HUES6 (cell line): ENCODE results near the gene SPATA31D3.
"Not testable (repeated sequence)": the region's sequence is repeated elsewhere in the genome, so short reads cannot be mapped to it uniquely, and the experiment has no call there.

Experiments
- H3K27ac ChIP-seq: 2 replicates; pipeline ENCODE4 v1.7.0; 2013; ENCODE audit warnings: low read depth, mild to moderate bottlenecking, low read length, inconsistent platforms
- H3K27me3 ChIP-seq: 2 replicates; pipeline ENCODE4 v1.6.1; 2013; ENCODE audit warnings: low read length; ENCODE audit not compliant: control insufficient read depth, insufficient read depth
- H3K36me3 ChIP-seq: 2 replicates; pipeline ENCODE4 v1.6.1; 2013; ENCODE audit warnings: low read length; ENCODE audit not compliant: control insufficient read depth, insufficient read depth
- H3K4me1 ChIP-seq: 2 replicates; pipeline ENCODE4 v1.6.1; 2013; ENCODE audit warnings: low read length; ENCODE audit not compliant: control insufficient read depth, insufficient read depth
- H3K4me3 ChIP-seq: 2 replicates; pipeline ENCODE4 v1.5.1; 2013; ENCODE audit warnings: low read depth, low read length
- H3K9ac ChIP-seq: one replicate; pipeline ENCODE4 v1.6.1; 2013; ENCODE audit warnings: mild to moderate bottlenecking, low read length
- H3K9me3 ChIP-seq: 2 replicates; pipeline ENCODE4 v1.6.1; 2013; ENCODE audit warnings: low read depth, low read length; ENCODE audit not compliant: control insufficient read depth, insufficient read depth

Gene SPATA31D3

DNA sequence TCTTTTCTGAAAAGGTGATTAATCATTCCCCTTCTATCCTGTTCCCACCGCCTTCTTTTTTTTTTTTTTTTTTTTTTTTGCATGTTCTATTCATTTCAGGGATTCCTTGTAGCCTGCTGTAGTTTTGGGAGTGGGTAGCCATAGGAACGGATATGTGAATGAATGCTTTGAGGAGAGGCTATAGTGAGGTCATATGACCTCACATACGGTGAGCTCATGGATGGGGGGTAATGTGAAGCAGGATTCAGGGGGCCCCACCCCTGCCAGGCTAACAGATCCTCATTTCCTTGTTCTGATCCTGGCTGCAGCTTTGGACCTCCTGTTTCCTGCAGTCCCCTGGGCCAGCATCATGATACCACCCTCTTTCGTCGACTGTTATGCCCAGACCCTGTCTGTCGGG is 13.2 kb upstream of the SPATA31D3 start:
- H3K4me3 ChIP-seq, H3K4me1 ChIP-seq, H3K36me3 ChIP-seq, H3K9ac ChIP-seq, H3K27ac ChIP-seq, H3K9me3 ChIP-seq, H3K27me3 ChIP-seq: not testable (repeated sequence)

DNA sequence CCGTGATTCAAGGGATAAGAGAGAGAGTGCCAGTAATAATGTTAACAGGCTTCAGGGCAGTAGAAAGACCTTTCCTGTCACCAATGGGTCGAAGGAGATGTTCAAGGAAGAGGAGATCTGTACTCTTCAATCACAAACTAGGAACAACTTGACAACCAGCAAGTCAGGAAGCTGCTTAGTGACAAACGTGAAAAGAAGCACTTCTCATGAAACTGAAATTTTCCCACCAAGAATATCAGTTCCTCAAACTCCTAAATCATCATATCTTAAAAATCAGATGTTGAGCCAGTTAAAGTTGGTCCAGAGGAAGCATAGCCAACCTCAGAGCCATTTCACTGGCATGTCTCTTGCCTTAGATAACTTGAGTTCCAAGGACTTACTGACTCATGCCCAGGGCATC is 9.8 kb upstream of the SPATA31D3 start:
- H3K9me3 ChIP-seq, H3K36me3 ChIP-seq, H3K27ac ChIP-seq, H3K9ac ChIP-seq, H3K27me3 ChIP-seq, H3K4me1 ChIP-seq, H3K4me3 ChIP-seq: not testable (repeated sequence)

DNA sequence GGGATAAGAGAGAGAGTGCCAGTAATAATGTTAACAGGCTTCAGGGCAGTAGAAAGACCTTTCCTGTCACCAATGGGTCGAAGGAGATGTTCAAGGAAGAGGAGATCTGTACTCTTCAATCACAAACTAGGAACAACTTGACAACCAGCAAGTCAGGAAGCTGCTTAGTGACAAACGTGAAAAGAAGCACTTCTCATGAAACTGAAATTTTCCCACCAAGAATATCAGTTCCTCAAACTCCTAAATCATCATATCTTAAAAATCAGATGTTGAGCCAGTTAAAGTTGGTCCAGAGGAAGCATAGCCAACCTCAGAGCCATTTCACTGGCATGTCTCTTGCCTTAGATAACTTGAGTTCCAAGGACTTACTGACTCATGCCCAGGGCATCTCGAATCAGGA is 5.3 kb downstream of the SPATA31D3 start:
- not testable (repeated sequence) for H3K27ac ChIP-seq, H3K9me3 ChIP-seq, H3K4me3 ChIP-seq

DNA sequence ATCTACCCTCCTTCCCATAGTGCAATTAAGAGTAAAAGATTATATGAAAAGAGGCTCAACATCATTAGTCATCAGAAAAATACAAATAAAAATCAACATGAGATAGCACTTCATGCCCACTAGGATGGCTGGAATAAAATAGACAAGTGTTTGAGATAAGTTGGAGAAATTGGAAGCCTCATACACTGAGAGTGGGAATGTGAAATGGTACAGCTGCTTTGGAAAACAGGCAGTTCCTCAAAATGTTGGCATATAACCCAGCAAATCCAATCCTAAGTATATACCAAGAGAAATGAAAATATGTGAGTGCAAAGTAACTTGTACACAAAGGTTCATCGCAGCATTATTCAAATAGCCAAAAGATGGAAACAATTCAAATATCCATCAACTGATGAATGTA is 9.8 kb downstream of the SPATA31D3 start:
- H3K9ac ChIP-seq = no peak overlapping the region
- no peaks in the 10 kb centered on the region for H3K36me3 ChIP-seq
- H3K4me3 ChIP-seq = no peak overlapping the region

More for the DNA sequence above, 5.3 kb downstream of the SPATA31D3 start:
- H3K36me3 ChIP-seq, H3K4me1 ChIP-seq, H3K9ac ChIP-seq, H3K27me3 ChIP-seq: not testable (repeated sequence)

DNA sequence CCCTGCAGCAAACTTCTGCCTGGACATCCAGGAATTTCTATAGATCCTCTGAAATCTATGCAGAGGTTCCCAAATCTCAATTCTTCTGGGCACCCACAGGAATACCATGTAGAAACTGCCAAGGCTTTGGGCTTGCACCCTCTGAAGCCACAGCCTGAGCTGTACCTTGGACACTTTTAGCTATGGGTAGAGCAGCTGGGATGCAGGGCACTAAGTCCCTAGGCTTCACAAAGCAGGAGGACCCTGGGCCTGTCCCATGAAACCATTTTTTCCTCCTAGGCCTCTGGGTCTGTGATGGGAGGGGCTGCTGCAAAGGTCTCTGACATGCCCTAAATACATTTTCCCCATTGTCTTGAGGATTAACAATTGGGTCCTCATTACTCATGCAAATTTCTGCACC is 12.3 kb downstream of the SPATA31D3 start:
- no peak overlapping the region for H3K9ac ChIP-seq

More for the DNA sequence above, 9.8 kb downstream of the SPATA31D3 start:
- no peaks in the 10 kb centered on the region for H3K27me3 ChIP-seq
- H3K4me1 ChIP-seq = no peaks in the 10 kb centered on the region
- H3K27ac ChIP-seq = no peak overlapping the region
- peaks cover 33% of the 10 kb centered on the region for H3K9me3 ChIP-seq

DNA sequence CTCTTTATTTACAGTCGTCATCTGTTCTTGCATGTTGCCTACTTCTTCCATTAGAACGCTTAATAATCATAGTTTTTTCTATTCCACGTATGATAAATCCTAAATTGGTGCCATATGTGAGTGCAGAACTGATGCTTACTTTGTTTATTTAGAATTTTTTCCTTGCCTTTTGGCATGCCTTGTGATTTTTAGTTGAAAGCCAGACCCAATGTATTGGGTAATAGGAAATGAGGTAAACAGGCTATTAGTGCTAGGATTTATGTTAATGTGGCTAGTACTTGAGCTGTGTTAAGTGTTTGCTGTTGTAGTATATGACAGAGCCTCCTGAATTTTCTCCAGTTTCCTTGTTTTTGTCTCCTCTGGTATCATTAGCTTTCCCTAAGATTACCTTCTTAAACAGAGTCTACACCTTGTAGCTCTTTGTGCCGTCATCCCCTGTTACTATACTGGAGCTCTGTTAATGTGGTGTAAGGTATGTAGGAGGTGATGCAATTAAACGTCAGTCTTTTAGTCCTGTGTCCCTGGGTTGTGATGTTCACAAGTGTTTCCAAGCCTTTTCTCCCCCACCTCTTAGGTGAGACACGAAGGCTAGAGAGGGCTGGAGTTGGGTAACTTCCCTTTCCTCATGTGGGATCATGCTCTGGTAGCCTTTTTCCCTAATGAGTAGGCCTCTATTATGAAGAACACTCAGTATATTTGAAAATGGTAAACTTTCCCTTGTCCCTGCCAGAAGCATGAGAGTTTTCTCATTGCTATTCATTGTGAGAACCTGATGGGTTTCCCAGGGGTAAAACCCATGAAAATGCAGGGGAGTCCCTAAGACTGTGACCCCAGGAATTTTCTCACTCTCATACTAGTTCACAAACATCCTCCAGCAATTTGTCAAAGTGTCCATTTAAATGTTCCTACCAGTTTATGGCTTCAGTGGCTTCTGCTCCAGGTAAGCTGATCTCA is 21.2 kb downstream of the SPATA31D3 start:
- Histone ChIP-seq H3K36me3 (no peaks in the 10 kb centered on the region), H3K4me1 (no peaks in the 10 kb centered on the region), H3K9me3 (peaks cover 8% of the 10 kb centered on the region), H3K4me3 (no peak overlapping the region), H3K9ac (no peak overlapping the region), H3K27me3 (no peaks in the 10 kb centered on the region), H3K27ac (no peak overlapping the region)

More for the DNA sequence above, 12.3 kb downstream of the SPATA31D3 start:
- Histone ChIP-seq H3K27me3 (no peaks in the 10 kb centered on the region), H3K4me3 (no peak overlapping the region), H3K27ac (no peak overlapping the region), H3K36me3 (no peaks in the 10 kb centered on the region), H3K9me3 (peaks cover 33% of the 10 kb centered on the region), H3K4me1 (no peaks in the 10 kb centered on the region)

DNA sequence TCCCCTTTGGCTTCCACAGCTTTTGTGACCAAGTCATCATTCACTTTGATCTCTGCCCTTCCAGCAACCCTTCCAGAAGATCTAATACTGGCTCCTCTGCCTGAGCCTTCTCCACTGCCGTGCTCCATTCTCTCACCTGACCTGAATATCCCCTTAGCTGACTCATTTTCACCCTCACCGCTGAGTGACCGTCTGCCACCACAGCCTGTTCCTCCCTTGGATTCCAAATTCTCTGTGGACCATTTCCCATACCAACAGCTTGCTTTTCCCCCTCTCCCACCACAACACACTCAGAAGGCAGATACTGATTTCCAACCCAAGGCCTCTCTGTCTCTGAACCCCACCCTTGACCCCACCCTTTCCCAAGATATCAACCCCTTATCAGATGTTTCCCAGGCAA is 24.7 kb downstream of the SPATA31D3 start:
- no peaks in the 10 kb centered on the region for H3K4me1 ChIP-seq
- no peaks in the 10 kb centered on the region for H3K27me3 ChIP-seq
- no peak overlapping the region for H3K27ac ChIP-seq
- no peak overlapping the region for H3K9ac ChIP-seq
- no peaks in the 10 kb centered on the region for H3K36me3 ChIP-seq
- peaks cover 8% of the 10 kb centered on the region for H3K9me3 ChIP-seq
- H3K4me3 ChIP-seq = no peak overlapping the region

DNA sequence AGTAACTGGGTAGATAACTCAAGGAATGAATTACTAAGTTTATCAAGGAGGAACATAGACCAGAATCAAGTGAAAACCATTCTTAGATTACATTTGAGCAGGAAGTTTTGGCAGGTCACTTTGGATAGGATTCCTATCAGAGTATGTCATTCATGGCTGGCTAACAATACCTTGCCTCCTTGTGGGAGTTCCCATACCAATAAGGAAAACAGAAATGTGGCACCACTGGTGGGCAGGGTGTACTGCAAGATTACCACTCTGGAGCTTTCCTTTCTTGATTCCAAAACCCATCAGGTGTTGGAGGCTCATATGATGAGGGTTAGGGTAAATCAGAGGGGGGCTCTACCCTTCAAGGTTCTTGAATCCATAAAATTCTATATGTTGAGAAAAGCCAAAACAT is 26.7 kb downstream of the SPATA31D3 start:
- H3K36me3 ChIP-seq = no peaks in the 10 kb centered on the region
- no peak overlapping the region for H3K4me3 ChIP-seq
- no peaks in the 10 kb centered on the region for H3K4me1 ChIP-seq
- no peaks in the 10 kb centered on the region for H3K27me3 ChIP-seq
- no peak overlapping the region for H3K9ac ChIP-seq
- peaks cover 8% of the 10 kb centered on the region for H3K9me3 ChIP-seq
- H3K27ac ChIP-seq = no peak overlapping the region

DNA sequence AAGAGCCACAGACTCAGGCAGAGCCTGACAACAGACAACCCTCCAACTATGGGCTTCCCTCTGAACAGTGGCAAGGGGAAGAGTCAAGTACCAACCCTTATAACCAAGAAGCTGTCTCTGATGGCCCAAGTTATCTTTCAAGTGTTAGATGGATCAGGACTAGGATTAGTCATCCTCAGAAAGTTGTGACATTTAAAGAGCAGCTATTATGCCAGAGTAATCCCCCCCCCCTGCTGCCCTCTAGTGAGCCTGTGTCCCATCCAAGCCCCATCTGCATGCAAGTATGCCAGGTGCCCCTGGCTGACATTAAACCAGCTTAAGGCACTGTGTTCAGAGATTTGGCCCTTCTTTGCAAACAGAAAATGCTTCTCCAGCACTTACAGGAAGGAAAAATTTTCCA is 28.4 kb downstream of the SPATA31D3 start:
- H3K27me3 ChIP-seq = no peaks in the 10 kb centered on the region
- H3K36me3 ChIP-seq = no peaks in the 10 kb centered on the region
- no peaks in the 10 kb centered on the region for H3K4me1 ChIP-seq
- no peak overlapping the region for H3K27ac ChIP-seq
- no peak overlapping the region for H3K4me3 ChIP-seq
- H3K9me3 ChIP-seq = peaks cover under 1% of the 10 kb centered on the region
- no peak overlapping the region for H3K9ac ChIP-seq

DNA sequence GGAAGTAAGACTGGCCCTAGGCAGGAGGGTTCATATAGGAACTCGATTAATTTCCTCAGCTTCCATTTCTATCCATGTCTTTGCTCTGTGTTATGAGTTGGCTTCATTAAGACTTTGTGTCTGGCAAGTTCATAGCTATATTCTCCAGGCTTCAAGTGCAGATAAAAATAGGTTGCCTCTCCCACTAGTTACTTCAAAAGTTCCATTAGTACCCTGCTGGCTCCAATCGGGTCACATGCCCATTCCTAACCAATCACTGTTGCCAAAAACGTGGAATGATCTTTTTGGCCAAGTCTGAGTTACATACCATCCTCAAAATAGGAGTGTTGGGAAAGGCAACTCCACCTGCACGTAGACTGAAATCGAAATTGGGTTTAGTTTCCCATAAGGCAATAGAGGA is 31.5 kb downstream of the SPATA31D3 start:
- Histone ChIP-seq H3K4me1 (no peaks in the 10 kb centered on the region), H3K9me3 (no peaks in the 10 kb centered on the region; the same call in 1 of the 2 replicates)

DNA sequence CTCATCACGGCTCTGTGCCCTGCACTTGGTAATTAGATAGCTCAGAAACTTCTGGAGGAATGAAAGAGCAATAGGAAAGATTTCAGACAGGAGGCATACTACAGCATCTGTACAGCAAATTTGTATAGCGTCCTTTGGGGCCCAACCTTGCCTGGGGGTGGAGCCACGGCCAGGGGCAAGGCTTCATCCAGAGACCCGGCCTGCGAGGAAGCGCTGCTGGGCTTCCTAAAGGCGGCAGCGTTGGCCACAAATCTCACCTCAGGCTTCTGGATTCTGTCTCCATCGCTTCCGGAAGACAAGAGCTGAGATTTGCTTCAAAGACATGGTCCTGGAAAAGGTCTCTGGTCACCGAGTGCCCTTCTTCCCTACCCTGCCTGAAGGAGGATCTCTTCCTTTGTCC is 33.1 kb downstream of the SPATA31D3 start:
- Histone ChIP-seq H3K27me3 (no peaks in the 10 kb centered on the region), H3K9me3 (no peaks in the 10 kb centered on the region; the same call in 1 of the 2 replicates), H3K27ac (no peak overlapping the region), H3K4me3 (no peak overlapping the region), H3K4me1 (no peaks in the 10 kb centered on the region), H3K36me3 (no peaks in the 10 kb centered on the region), H3K9ac (no peak overlapping the region)

More for the DNA sequence above, 31.5 kb downstream of the SPATA31D3 start:
- Histone ChIP-seq H3K4me3 (no peak overlapping the region), H3K27me3 (no peaks in the 10 kb centered on the region), H3K36me3 (no peaks in the 10 kb centered on the region), H3K9ac (no peak overlapping the region), H3K27ac (no peak overlapping the region)
